ENCODE results near the gene ANAPC1.

DNA sequence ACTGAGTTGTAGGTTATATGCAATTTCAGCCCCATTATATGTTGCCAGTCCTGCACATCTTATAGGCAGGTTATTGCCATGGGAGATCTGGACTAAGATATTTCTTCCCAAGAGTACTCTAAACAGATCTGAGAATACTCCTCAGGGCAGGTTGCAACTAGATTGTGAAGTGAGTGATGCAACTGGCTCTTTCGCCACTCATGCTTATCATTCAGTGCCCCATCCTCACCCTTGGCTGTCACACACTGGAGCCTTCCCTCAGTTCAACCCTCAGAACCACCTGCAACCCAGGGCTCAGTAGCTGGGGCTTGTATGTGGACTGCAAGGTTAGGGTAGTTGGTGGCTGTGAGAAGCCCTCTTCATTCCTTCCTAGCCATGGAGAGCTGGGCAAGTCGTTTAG is 28.6 kb upstream of the ANAPC1 start:
- no peak for TF ChIP-seq POLR2AphosphoS5 (IDR thresholded peaks at IDR 0.05)
- no peak for TF ChIP-seq CTCF (IDR thresholded peaks at IDR 0.05)
- TF ChIP-seq POLR2A (IDR thresholded peaks at IDR 0.05) = no peak
- TF ChIP-seq EP300 (IDR thresholded peaks at IDR 0.05; ENCODE audit: low read depth) = no peak
